OCI-LY1 (cell line): Measurements from ENCODE around the gene CYP2S1.

ENCODE experiments used
- H2AFZ ChIP-seq: fragments of 200-600 bp; sonication (generic), shearing (Covaris generic); 2 replicates; pipeline ENCODE4 v1.6.0; 2014; ENCODE audit warnings: antibody characterized with exemption, mild to moderate bottlenecking, low read length
- H3F3A ChIP-seq: fragments of 200-600 bp; sonication (generic), shearing (Covaris generic); 2 replicates; pipeline ENCODE4 v1.6.0; 2014; ENCODE audit warnings: mild to moderate bottlenecking, antibody characterized with exemption, low read length, moderate library complexity; ENCODE audit not compliant: insufficient read depth
- H3K27ac ChIP-seq: fragments of 200-600 bp; sonication (generic); 2 replicates; pipeline ENCODE4 v1.5.1; 2014; ENCODE audit warnings: low read length, mixed run types, mild to moderate bottlenecking, low read depth; ENCODE audit not compliant: poor library complexity, severe bottlenecking
- H3K27me3 ChIP-seq: fragments of 200-600 bp; sonication (generic); 2 replicates; pipeline ENCODE4 v1.6.0; 2014; ENCODE audit warnings: antibody characterized with exemption, mild to moderate bottlenecking, low read length, moderate library complexity; ENCODE audit not compliant: insufficient read depth
- H3K36me3 ChIP-seq: fragments of 200-600 bp; sonication (generic); 2 replicates; pipeline ENCODE4 v1.6.1; 2014; ENCODE audit warnings: mild to moderate bottlenecking, antibody characterized with exemption, low read length, moderate library complexity, mixed read lengths; ENCODE audit not compliant: insufficient read depth
- H3K4me1 ChIP-seq: fragments of 200-600 bp; sonication (generic); 2 replicates; pipeline ENCODE4 v1.5.1; 2014; ENCODE audit warnings: mild to moderate bottlenecking, low read length, moderate library complexity; ENCODE audit not compliant: insufficient read depth, severe bottlenecking
- H3K4me2 ChIP-seq: fragments of 200-600 bp; sonication (generic), shearing (Covaris generic); 2 replicates; pipeline ENCODE4 v1.6.1; 2014; ENCODE audit warnings: low read length
- H3K4me3 ChIP-seq: fragments of 200-600 bp; sonication (generic); 2 replicates; pipeline ENCODE4 v1.5.1; 2014; ENCODE audit warnings: low read length, low read depth, mild to moderate bottlenecking, mixed read lengths; ENCODE audit not compliant: poor library complexity, severe bottlenecking
- H3K79me2 ChIP-seq: fragments of 200-600 bp; shearing (Covaris generic); 2 replicates; pipeline ENCODE4 v1.6.1; 2016; ENCODE audit warnings: mixed run types, low read length, mixed read lengths; ENCODE audit not compliant: insufficient read depth
- H3K9ac ChIP-seq: fragments of 200-600 bp; sonication (generic), shearing (Covaris generic); 2 replicates; pipeline ENCODE4 v1.6.1; 2014; ENCODE audit warnings: mild to moderate bottlenecking, low read length, mixed read lengths
- H3K9me2 ChIP-seq: fragments of 200-600 bp; sonication (generic), shearing (Covaris generic); 2 replicates; pipeline ENCODE4 v1.6.1; 2014; ENCODE audit warnings: low read depth, mild to moderate bottlenecking, low read length, mixed read lengths
- H3K9me3 ChIP-seq: fragments of 200-600 bp; shearing (Covaris generic); 2 replicates; pipeline ENCODE4 v1.6.1; 2014; ENCODE audit warnings: low read length, mixed read lengths
- H4K20me1 ChIP-seq: fragments of 200-600 bp; sonication (generic), shearing (Covaris generic); 2 replicates; pipeline ENCODE4 v1.6.0; 2016; ENCODE audit warnings: mild to moderate bottlenecking, low read length; ENCODE audit not compliant: insufficient read depth
- EZH2 ChIP-seq: fragments of 200-600 bp; sonication (generic), shearing (Covaris generic); IDR thresholded peaks from 2 replicates; pipeline ENCODE4 v1.8.0; 2017; ENCODE audit warnings: borderline replicate concordance, mixed run types, mild to moderate bottlenecking, antibody characterized with exemption, low read length, moderate library complexity, mixed read lengths
- TF ChIP-seq, protein P1 (sequence below): fragments of 200-600 bp; sonication (generic), shearing (Covaris generic); IDR thresholded peaks from 2 replicates; pipeline ENCODE4 v1.5.1; 2017; ENCODE audit warnings: mild to moderate bottlenecking, antibody characterized with exemption, low read length, moderate library complexity, mixed read lengths

CYP2S1 gene

DNA sequence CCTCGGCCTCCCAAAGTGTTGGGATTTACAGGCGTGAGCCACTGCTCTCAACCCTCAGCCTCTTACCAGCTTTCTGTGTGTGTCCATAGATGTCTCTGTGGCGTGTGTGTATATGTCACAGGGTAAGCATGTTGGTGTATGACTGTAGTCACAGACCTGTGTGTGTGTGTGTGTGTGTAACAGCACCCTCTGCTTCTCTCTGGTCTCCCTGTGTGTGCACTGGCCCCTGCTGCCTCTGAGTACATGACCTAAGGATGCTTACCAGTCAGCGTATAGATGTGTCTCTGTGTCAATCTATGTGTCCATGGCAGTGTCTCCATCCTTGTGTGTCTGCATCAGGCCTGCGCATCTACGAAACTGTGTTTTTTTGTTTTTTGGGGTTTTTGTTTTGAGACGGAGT lies 31.6 kb downstream of the CYP2S1 start:
- Histone ChIP-seq H3K9me2 (no peaks in the 10 kb centered on the region), H3K27me3 (0 out of 2 replicates have a peak, but pooled peaks cover 7% of the 10 kb centered on the region), H3F3A (no peaks in the 10 kb centered on the region), H4K20me1 (no peaks in the 10 kb centered on the region), H3K4me2 (no peak overlapping the region), H3K27ac (no peak overlapping the region), H3K9me3 (no peaks in the 10 kb centered on the region), H2AFZ (no peak overlapping the region), H3K4me1 (no peaks in the 10 kb centered on the region), H3K9ac (no peak overlapping the region), H3K36me3 (no peaks in the 10 kb centered on the region), H3K4me3 (no peak overlapping the region), H3K79me2 (no peaks in the 10 kb centered on the region)
- TF ChIP-seq EZH2, result no peak
- TF ChIP-seq, protein P1, sequence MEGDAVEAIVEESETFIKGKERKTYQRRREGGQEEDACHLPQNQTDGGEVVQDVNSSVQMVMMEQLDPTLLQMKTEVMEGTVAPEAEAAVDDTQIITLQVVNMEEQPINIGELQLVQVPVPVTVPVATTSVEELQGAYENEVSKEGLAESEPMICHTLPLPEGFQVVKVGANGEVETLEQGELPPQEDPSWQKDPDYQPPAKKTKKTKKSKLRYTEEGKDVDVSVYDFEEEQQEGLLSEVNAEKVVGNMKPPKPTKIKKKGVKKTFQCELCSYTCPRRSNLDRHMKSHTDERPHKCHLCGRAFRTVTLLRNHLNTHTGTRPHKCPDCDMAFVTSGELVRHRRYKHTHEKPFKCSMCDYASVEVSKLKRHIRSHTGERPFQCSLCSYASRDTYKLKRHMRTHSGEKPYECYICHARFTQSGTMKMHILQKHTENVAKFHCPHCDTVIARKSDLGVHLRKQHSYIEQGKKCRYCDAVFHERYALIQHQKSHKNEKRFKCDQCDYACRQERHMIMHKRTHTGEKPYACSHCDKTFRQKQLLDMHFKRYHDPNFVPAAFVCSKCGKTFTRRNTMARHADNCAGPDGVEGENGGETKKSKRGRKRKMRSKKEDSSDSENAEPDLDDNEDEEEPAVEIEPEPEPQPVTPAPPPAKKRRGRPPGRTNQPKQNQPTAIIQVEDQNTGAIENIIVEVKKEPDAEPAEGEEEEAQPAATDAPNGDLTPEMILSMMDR, result no peak

DNA sequence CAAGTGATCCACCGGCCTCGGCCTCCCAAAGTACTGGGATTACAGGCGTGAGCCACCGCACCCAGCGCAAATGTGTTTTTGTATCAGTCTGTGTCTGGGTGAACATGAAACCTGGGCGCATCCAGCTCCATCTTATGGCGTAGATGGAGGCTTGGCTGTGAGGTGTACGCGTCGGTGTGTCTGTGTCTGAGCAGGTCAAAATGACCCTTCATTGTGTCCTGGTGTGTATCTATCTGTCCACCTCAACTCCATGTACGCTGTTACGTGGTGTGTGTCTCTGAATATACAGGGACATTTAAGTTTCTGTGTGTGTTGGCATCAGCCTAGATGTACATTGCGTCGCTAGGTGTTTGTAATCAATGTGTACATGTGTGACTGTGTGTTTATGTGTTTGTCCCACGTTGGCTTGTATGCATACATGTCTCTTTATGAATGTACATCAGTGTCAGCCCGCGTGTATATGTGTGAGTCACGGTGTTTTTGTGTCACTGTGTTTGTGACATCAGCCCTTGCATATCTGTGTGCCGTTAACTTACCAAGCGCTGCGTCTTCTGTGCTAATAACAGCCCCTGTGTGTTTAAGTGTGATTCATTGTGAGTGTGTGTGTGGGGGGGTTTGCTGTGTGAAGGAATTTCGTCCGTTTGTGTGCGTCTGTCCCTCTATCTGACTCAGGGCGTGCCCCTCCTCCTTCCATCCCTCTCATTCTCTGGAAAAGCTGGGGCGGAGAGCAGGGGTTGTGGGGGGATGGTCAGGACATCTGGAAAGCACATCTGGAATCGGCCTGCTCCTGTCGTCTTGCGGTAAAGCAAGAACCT lies 32.4 kb downstream of the CYP2S1 start:
- H3K9ac ChIP-seq, result no peak overlapping the region
- no peaks in the 10 kb centered on the region for H3K79me2 ChIP-seq
- no peaks in the 10 kb centered on the region for H3K4me1 ChIP-seq
- no peak overlapping the region for H3K27ac ChIP-seq
- no peak overlapping the region for H3K4me2 ChIP-seq
- no peak overlapping the region for H3K4me3 ChIP-seq
- H3K9me3 ChIP-seq, result no peaks in the 10 kb centered on the region
- no peaks in the 10 kb centered on the region for H3F3A ChIP-seq
- H4K20me1 ChIP-seq, result no peaks in the 10 kb centered on the region
- TF ChIP-seq, protein P1, result no peak
- TF ChIP-seq EZH2, result no peak
- no peaks in the 10 kb centered on the region for H3K36me3 ChIP-seq
- H2AFZ ChIP-seq, result no peak overlapping the region
- 0 out of 2 replicates have a peak, but pooled peaks cover 7% of the 10 kb centered on the region for H3K27me3 ChIP-seq
- H3K9me2 ChIP-seq, result no peaks in the 10 kb centered on the region

DNA sequence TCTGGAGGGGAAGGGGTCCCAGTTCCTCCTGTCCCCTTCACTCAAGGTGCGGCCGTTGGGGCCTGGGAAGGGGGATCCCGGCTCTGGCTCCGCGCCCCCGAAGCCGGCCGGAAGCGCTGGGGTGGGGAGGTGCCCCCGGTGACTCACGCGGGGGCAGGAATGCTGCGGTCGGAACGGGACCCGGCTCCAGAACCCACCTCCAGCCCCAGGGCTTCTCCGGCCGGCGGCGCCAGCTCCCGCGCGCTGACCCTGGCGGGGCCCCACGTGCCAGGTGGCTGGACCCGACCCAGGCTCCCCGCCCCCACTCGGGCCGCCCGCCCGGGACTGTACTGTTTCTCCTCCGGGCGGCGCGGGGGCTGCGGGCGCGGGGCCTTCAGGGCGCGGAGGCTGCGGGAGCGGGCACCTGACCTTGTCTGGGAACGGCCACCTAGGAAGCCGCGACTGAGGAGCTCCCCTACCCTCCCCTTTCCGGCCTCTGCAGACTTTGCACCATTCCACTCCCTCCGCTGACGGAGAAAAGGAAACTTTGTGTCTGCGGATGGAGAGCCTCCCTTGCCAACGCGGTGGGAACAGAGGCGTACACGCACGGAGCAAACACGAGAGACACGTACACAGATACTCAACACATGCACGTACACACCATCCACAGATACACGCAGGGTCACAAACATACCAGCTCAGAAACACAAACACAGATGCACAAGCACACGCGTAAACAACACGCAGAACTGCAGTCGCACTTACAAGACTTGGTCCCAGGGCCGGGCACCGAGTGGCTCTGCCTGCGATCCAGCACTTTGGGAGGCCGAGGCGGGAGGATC lies 33.2 kb downstream of the CYP2S1 start:
- Histone ChIP-seq H3K9ac (no peak overlapping the region), H3K4me1 (no peaks in the 10 kb centered on the region), H3F3A (no peaks in the 10 kb centered on the region), H3K36me3 (no peaks in the 10 kb centered on the region), H3K27me3 (0 out of 2 replicates have a peak, but pooled peaks cover 7% of the 10 kb centered on the region), H3K27ac (no peak overlapping the region), H3K79me2 (no peaks in the 10 kb centered on the region), H3K9me2 (no peaks in the 10 kb centered on the region), H3K4me2 (no peak overlapping the region), H4K20me1 (no peaks in the 10 kb centered on the region), H3K4me3 (no peak overlapping the region), H2AFZ (no peak overlapping the region), H3K9me3 (no peaks in the 10 kb centered on the region)
- TF ChIP-seq, protein P1, result no peak
